NCI-H226 (cell line): Measurements from ENCODE around the gene RAB15.

Source experiments
- DNase-seq: peaks from one replicate; pipeline ENCODE4 v3.0.0-alpha.2; 2015

Gene RAB15

DNA sequence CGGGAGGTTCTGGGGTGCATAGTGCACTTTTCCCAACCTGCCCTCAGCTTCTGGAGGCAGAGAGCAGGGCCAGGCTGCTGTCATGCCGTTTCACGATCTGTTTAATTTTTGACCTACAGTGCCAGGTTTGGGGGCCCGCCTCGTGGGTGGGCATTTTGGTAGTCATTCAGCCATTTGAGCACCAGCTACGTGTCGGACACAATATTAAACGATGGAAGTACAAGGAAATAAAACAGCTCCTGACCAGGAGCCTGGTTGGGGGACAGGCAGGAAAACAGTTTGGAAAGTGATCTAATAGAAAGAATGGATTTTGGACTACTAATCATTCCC, 15.3 kb upstream of the RAB15 start:
- no peak for DNase-seq

DNA sequence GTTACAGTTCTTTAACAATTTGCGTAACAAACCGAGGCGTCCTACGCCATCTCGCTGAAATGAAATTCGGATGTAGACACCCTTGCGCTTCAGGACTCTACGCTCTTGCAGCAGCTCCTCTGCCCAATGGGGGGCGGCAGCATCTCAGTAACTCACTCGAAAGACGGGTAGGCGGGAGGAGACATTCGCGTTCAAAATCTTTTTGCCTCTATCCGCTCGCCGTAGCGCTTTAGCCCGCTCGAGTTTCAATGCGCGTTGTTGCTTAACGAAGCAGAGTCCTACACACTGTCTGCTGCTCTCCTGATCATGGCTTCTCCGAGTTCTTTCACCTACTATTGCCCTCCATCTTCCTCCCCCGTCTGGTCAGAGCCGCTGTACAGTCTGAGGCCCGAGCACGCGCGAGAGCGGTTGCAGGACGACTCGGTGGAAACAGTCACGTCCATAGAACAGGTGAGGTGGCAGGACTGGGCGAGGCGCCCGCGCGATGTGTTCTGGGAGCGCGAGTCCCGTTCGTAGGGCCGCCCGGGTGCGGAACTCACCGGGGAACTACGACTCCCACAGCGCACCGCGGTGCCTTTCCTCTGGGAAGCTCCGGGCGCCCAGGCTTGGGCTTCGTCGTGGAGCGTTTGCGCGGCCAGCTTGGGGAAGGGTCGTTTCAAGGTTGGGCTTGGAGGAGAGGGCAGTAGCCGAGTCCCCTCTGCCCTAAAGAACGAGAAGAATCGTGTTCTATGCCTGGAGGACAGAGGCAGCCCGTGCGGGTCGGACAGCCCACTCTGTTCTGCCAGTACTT, 14.7 kb upstream of the RAB15 start, which contains the start of gene FNTB:
FNTB (plus strand) TSS at position 248 of the 790 bp plus-strand sequence; CDS start at position 307, 59 bp downstream.
- peak; percentile 97 for DNase-seq

DNA sequence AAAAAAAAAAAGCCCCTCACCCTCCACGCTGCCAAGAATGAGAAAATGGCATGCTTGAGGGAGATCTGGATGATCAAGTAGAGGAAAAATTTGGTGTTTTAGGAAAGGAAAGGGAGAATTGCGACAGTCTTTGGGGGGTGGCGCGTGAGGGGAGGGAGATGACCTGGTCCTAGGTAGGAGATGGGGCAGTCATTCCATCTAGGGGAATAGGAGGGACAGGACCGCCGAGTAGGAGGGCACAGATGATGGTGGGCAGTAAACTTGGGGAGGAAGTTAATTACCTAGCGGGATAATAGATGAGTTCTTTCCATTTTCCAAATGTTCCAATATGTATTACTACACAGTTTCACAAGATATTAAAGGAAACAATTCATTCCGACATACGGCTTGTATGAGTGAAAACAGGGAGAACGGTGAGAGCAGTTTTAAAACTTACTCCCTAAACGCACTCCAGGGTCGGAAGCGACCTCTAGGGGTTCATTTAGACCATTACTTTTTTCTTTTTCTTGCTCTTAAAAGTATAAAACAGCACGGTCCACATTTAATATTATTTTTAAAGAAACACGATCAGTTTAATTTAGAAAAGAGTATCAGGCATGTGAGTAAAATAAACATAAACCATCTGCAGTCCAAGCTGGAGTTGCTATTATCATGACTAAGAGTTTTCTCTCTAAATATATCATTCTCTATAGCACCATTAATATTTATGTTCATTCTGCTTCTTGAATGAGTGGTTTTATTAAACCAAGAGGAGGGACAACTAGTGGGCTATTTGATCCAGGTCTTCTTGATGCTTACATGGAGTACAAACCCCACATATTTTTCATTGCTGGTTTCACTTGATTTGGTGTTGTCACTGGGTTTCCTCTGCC, 11.5 kb upstream of the RAB15 start:
- no peak for DNase-seq

DNA sequence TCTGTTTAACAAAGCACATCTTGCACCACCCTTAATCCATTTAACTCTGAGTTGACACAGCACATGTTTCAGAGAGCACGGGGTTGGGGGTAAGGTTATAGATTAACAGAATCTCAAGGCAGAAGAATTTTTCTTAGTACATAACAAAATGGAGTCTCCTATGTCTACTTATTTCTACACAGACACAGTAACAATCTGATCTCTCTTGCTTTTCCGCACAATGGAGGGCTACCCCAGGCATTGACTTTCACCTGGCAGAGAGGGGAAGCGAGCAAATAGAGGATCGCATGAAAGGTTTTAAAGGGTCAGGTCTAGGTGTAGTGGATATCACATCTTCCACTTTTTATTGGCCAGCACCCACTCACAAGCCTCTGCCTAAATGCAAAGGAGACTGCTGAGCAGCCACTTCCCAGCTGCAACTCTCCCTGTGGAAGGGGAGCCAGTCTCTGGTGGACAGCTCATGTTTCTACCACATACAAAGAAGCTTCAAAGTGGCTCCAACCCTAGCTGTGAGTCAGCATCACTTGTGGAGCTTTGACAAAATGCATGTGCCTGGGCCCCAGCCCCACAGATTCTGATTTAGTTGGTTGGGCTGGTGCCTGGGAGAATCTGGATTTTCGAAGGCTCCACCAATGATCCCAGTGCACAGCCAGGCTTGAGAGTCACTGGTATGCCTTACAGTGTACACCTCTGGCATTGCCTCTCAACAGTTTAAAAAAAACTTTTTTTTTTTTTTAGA, 7.4 kb upstream of the RAB15 start:
- no peak for DNase-seq

- DNase-seq, result no peak
Observed at GRCh38 chr14:64974563-64974962, 2.4 kb upstream of the RAB15 start.

DNA sequence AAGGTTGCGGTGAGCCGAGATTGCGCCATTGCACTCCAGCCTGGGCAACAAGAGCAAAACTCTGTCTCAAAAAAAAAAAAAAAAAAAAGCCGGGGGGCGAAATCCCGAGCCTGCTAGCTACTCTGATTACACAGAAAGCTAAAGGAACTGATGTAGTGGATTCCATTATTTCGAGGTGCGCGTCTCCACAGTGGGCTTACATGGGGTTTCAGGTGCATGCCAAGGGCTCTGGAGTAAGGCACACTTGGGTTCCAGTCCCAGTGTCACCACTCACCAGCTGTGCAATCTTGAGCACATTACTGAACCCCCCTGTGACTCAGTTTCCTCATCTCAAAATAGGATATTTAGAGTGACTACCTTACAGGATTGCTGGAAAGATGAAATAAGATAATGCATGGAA, 1.7 kb upstream of the RAB15 start:
- DNase-seq, result no peak

- no peak for DNase-seq
Observed at GRCh38 chr14:64973026-64973442, 898 bp upstream of the RAB15 start.

DNA sequence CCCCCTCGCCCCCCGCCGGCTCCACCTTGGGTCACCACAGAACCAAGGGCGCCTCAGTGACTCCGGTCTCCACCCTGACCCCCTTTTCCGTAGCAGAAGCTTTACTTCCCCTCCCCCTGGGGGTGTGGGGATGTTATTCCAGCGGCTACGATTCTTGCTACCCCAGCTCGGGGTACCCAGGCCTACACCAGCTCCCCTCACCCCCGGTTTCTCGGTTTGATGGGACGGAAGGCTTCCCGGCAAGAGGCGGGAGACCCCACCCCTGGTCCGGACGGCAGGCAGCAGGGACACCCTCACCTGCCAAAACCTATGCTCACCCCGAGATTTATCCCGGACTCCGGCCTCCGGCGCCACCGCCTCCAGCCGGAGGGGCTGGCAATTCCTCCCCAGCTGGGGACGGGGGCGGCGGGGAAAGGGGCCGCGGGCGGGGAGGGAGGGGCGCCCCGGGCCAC, 619 bp downstream of the RAB15 start:
- no peak for DNase-seq

GRCh38 chr14:64970776-64971477, 1.2 kb downstream of the RAB15 start:
- peak; percentile 41 for DNase-seq

DNA sequence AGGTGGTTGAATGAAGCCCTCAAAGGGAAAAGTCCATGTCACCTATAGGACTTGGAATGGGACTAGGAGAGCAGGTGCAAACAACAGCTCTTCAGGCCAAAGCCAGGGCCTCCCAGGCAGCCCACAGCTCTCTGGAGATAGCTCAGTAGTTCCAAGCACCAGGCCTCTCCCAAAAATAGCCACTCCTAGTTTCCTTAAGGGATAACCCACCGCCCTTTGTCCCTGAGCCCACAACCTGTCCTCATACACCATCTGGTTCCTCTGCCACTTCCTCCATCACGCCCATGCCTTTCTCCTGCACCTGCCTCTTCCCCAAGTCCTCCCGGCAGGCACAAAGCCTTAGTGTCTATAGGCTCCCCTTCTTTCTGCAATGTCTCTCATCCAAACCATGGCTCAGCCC, 2.1 kb downstream of the RAB15 start:
- DNase-seq, result no peak

DNA sequence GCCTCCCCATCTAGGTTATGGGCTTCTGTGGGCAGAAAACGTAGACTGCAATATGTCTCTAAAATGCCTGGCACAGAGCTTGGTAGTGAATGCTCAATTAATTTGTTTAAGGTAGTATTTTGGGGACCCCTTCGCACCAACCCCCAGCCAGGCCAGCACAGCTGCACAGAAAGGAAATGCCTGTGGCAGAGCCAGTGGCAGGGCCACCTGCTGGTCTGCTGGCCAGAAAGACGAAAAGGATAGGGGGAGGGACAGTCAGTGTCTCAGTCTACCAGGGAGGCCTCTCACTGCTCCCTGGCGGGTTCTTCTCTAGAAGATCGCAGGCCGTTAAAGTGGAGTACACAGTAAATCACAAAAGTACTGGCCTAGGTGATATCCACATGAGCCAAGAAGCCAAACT, 3.5 kb downstream of the RAB15 start:
- no peak for DNase-seq

DNA sequence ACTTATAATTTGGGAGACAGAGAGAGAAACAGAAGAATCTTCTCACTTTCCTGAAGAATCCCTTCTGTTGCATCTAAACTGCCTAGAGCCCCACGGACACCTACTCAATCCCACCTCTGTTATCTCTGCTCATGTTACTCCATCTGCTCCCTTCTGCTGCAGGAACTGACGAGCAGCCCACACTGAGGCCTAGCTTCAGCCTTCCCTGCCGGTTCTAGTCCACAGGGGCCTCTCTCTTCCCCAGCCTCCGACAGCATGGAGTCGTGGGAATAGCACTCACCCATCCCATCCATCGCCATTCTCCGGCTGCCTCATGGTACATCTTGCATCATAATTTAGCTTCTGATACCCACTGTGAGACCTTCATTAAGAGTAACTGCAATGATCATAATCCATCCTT, 4.0 kb downstream of the RAB15 start:
- no peak for DNase-seq

GRCh38 chr14:64966976-64967375, 5.2 kb downstream of the RAB15 start:
- DNase-seq, result no peak

DNA sequence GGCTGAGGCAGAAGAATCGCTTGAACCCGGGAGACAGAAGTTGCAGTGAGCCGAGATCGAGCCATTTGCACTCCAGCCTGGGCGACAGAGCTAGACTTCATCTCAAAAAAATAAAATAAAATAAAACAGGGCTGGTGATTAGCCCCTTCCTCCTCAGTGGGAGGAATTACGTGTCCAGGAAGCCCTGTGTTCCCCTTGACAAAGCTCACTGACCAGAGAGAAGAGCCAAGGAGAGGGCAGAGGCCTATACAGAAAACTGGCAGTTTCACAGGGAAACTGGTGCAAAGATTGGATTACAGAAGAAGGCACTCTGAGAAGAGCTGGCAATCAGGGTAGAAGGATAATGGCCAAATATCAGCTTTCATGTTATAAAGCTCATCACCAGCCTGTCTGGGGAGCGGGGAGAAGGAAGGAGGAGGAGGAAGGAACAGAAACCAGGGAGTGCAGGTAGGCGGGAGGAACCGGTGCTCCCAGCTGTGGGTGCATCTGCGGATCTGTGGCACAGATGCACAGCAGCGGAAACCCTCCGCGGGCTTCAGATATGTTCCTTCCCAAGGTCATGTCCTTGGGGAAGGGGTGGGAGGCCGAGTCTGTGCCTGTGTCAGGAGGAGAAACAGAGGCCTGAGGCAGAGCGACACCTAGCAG, 6.7 kb downstream of the RAB15 start:
- DNase-seq, result no peak

GRCh38 chr14:64963611-64964010, 8.5 kb downstream of the RAB15 start:
- DNase-seq, result no peak

DNA sequence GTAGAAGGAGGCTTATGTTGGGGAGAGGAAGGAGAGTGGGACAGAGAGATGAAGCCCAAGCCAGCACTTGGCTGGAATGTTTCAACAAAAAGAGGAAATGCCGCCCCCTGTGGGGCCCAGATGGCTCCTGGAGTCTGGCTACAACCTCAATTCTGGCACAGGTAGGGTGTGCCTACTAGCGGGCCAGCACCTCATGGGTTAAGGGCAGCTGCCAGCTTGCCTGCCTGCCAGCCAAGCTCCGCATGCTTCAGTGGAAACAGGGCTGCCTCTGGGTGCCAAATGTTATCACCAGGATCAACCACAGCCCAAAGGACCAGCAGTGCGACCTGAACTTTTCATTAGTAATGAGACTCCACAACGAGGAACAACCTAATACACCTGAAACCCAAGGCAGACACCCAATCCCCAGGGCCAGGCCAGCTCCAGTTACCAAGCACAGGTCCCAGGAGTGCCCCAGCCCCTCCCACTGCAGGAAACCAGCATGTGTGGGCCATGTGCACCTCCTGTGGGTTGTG, 11.3 kb downstream of the RAB15 start:
- no peak for DNase-seq

DNA sequence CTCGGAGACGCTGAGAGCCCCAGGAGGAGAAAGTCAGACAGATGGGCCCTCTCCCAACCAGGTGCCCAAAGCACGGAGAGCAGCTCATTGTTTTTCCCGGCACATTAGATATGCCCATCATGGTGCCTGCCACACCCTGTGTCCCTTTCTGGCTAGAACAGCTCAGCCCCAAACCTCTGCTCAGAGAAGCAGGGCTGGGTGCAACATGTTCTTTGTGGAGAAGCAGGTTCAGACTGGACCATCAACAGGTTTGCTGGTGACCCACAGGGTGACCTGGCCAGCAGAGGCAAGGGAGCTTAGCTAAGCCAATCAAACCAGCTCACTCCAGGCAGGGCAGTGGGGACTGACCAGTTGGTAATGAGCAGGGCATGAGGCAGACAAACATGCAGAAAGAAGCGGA, 13.4 kb downstream of the RAB15 start:
- DNase-seq, result no peak

DNA sequence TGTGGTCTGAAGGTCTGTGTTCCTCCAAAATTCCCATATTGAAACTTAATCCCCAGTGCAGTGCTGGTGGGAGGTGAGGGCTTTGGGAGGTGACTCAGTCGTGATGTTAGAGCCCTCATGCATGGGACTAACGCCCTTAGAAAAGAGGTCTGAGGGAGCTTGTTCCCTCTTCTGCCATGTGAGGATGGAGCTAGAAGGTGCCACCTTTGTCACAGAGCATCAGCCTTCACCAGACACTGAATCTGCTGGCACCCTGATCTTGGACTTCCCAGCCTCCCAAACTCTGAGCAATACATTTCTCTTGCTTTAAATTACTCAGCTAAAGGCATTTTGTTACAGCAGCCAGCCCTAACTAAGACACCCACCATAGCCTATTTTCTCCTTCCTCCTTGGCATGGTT, 13.9 kb downstream of the RAB15 start:
- no peak for DNase-seq

GRCh38 chr14:64956697-64957406, 15.3 kb downstream of the RAB15 start:
- no peak for DNase-seq

DNA sequence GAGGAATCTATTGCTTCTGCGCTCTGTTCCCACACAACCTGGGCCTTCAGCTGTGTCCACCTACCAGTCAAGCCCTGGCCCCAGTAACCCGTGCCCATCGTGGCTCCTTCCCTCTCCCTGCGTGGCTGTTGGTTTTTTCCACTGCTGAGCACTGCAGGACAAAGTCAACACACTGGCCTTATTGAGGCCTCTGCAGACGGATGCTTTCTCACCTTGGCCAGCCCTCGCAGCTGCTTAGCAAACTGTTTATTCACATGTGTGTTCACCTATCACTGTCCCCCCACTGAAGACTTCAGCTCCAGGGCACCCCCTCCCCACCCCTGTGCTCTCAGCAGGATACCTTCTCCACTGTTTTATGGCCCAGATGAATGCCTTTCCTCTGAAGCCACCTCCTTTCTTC, 16.8 kb downstream of the RAB15 start:
- DNase-seq, result no peak

- DNase-seq, result no peak
Observed at GRCh38 chr14:64954491-64955240, 17.5 kb downstream of the RAB15 start.
